Glutamatergic neuron (in vitro differentiated cells): ENCODE measurements around the gene HSD17B10. TPM values are rescaled to one million over a fixed set of nuclear protein-coding genes. Genes with fewer than 3 reads are reported as not detected.

Experiments
- DNase-seq: peaks from one replicate; pipeline ENCODE4 v3.0.0; 2022
- H3K27ac Mint-ChIP-seq: one replicate; pipeline ENCODE4 v1.8.0; 2020; ENCODE audit warnings: mild to moderate bottlenecking, mixed read lengths, inconsistent platforms; ENCODE audit not compliant: unreplicated experiment
- H3K27me3 Mint-ChIP-seq: one replicate; pipeline ENCODE4 v1.8.0; 2020; ENCODE audit warnings: mild to moderate bottlenecking, moderate library complexity, mixed read lengths, inconsistent platforms; ENCODE audit not compliant: unreplicated experiment
- H3K36me3 Mint-ChIP-seq: one replicate; pipeline ENCODE4 v1.8.0; 2020; ENCODE audit warnings: mild to moderate bottlenecking, mixed read lengths, inconsistent platforms; ENCODE audit not compliant: unreplicated experiment
- H3K4me1 Mint-ChIP-seq: one replicate; pipeline ENCODE4 v1.8.0; 2020; ENCODE audit warnings: mild to moderate bottlenecking, low read depth, mixed read lengths, inconsistent platforms; ENCODE audit not compliant: unreplicated experiment
- H3K4me3 Mint-ChIP-seq: one replicate; pipeline ENCODE4 v1.8.0; 2020; ENCODE audit warnings: mild to moderate bottlenecking, mixed read lengths, inconsistent platforms; ENCODE audit not compliant: unreplicated experiment
- H3K9me3 Mint-ChIP-seq: one replicate; pipeline ENCODE4 v1.8.0; 2020; ENCODE audit warnings: mild to moderate bottlenecking, moderate library complexity, mixed read lengths, inconsistent platforms; ENCODE audit not compliant: unreplicated experiment
- CTCF ChIP-seq: fragments of 200-600 bp; sonication (generic); IDR thresholded peaks from one replicate; pipeline ENCODE4 v1.5.0; 2021; ENCODE audit not compliant: partially characterized antibody, unreplicated experiment
- total RNA-seq: library from RNA; stranded (reverse); fragmentation: NEBNext Ultra II Directional; extraction: Animal tissue kit (Norgen Biotek cat#: 25700); gene quantifications from one replicate; pipeline ENCODE4 v1.2.1, GENCODE V29; 2021; ENCODE audit not compliant: unreplicated experiment

Gene HSD17B10
- total RNA-seq, 1 donor from 2014 or later = 89.0 TPM

DNA sequence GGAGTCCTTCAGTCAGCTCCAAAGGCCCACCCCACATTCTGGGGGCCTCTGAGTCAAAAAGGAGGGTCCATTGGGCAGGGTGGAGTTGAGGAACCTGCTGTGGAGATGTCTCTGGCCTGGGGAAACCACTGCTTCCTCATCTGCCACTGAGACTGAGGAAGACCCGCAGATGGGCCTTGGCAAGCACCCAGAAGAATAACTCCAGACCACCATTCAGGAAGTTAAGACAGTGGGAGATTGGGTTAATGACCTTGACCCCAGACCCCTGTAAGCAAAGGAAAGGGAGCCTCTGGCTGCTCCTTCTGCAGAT lies 8.1 kb upstream of the HSD17B10 start:
- H3K27me3 Mint-ChIP-seq = no peaks in the 10 kb centered on the region
- DNase-seq = no peak
- H3K9me3 Mint-ChIP-seq = peaks cover 3% of the 10 kb centered on the region
- H3K4me3 Mint-ChIP-seq = peak overlapping the region; percentile 83
- no peak for TF ChIP-seq CTCF
- peaks cover 3% of the 10 kb centered on the region for H3K4me1 Mint-ChIP-seq
- no peaks in the 10 kb centered on the region for H3K36me3 Mint-ChIP-seq
- no peak overlapping the region for H3K27ac Mint-ChIP-seq

- DNase-seq = peak; percentile 83
These were observed 7.6 kb upstream of the HSD17B10 start for GRCh38 chrX:53441531-53442321.

GRCh38 chrX:53440621-53441517 lies 6.7 kb upstream of the HSD17B10 start:
- DNase-seq = peak; percentile 42
- H3K36me3 Mint-ChIP-seq = no peaks in the 10 kb centered on the region
- H3K27me3 Mint-ChIP-seq = no peaks in the 10 kb centered on the region
- peak overlapping the region; percentile 83 for H3K4me3 Mint-ChIP-seq
- no peak for TF ChIP-seq CTCF
- peak overlapping the region; percentile 84 for H3K27ac Mint-ChIP-seq
- H3K4me1 Mint-ChIP-seq = peaks cover 3% of the 10 kb centered on the region
- H3K9me3 Mint-ChIP-seq = peaks cover 3% of the 10 kb centered on the region

More at GRCh38 chrX:53441531-53442321, 7.6 kb upstream of the HSD17B10 start:
- no peaks in the 10 kb centered on the region for H3K27me3 Mint-ChIP-seq
- peak overlapping the region; percentile 22 for H3K27ac Mint-ChIP-seq
- H3K4me1 Mint-ChIP-seq = peaks cover 3% of the 10 kb centered on the region
- peaks cover 3% of the 10 kb centered on the region for H3K9me3 Mint-ChIP-seq
- peak overlapping the region; percentile 83 for H3K4me3 Mint-ChIP-seq
- no peak for TF ChIP-seq CTCF
- no peaks in the 10 kb centered on the region for H3K36me3 Mint-ChIP-seq

GRCh38 chrX:53440101-53440500 lies 5.9 kb upstream of the HSD17B10 start:
- Mint-ChIP-seq H3K9me3 (peaks cover 6% of the 10 kb centered on the region), H3K4me3 (peak overlapping the region; percentile 83), H3K27me3 (no peaks in the 10 kb centered on the region), H3K27ac (peak overlapping the region; percentile 84), H3K4me1 (peaks cover 3% of the 10 kb centered on the region), H3K36me3 (no peaks in the 10 kb centered on the region)
- no peak for DNase-seq
- no peak for TF ChIP-seq CTCF

DNA sequence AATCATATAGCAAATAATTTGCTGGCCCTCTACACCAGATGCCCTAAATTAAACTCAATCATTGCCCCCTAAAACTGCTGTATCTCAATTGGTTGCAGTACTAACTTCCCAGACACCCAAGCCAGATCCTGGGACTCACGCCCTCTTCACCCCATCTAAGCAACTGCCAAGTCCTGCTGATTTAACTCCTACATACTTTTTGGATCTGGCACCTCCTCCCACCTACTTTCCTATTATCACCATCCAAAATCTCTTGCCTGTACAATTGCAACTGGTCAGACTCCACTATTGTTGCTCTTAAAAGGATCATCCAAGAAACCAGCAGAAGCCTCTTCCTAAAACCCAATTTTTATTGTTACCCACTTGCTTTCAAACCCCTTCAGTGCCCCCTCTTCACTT lies 4.7 kb upstream of the HSD17B10 start:
- TF ChIP-seq CTCF = no peak
- Mint-ChIP-seq H3K4me3 (no peak overlapping the region), H3K4me1 (peaks cover 6% of the 10 kb centered on the region), H3K27me3 (no peaks in the 10 kb centered on the region), H3K9me3 (peaks cover 6% of the 10 kb centered on the region), H3K27ac (no peak overlapping the region), H3K36me3 (no peaks in the 10 kb centered on the region)
- no peak for DNase-seq
